HFF-Myc (cell line): ENCODE data around the gene KLKB1.
"Not testable (repeated sequence)": the region's sequence is repeated elsewhere in the genome, so short reads cannot be mapped to it uniquely, and the experiment has no call there.

Experiments used
- DNase-seq: peaks from one replicate; pipeline ENCODE4 v3.0.0-alpha.2; 2011; ENCODE audit warnings: low read depth; ENCODE audit errors: extremely low read depth
- H3K4me3 ChIP-seq: replicated peaks from 2 replicates; pipeline ENCODE4 v1.5.1; 2011; ENCODE audit warnings: low read depth, mild to moderate bottlenecking, control low read depth, low read length
- CTCF ChIP-seq: IDR thresholded peaks from 2 replicates; pipeline ENCODE4 v1.5.1; 2012; ENCODE audit warnings: mild to moderate bottlenecking, low read depth, low read length, control low read depth; ENCODE audit errors: missing control alignments

KLKB1 gene

DNA sequence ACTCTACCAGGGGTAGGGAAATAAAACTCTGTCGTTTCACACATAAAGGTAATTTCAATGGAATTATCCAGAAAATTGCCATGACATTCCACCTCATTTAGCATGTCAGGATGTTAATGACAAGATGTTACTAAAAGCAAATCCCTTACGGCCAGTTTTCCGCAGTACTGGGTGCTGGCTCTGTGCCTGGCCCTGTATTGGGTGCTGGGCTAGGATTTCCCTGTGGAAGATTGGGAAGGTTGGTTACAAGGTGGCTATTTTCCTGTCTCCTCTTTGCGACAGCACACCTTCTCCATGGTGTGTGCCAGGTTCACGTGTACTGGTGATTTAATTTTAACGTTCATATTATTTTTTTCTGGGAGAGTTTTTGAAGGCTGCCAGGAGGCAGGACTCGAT lies 13.1 kb downstream of the KLKB1 start:
- no peak for DNase-seq
- H3K4me3 ChIP-seq = no peak overlapping the region
- no peak for TF ChIP-seq CTCF

DNA sequence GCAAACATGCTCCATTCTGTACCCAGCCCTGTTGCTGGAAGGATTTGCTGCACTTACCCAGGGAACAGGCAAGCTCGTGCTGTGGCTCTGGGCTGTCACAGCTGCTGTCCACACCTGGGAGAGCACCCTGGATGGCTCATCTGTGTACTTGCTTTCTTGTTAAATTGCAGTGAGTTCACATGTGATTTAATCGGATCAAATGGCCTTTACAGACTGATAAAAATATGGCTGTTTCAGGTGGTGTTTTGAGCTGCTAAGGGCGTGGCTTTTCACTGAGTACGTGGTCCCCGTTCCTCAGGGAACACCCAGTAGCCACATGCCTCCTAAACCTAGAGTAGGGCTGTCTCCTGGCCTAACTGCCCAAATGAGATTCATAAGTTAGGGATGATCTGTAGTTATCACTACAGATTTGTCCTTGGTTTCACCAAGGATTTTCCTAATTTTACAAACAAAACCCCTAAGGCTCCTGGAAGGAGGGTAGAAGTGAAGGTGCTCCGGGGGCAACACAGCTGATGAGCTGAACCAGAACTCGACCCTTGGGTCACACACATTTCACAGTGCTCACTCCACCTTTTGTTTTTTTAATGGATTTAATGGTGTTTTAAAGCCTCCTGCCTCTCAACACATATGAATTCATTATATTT lies 13.7 kb downstream of the KLKB1 start:
- no peak for DNase-seq
- no peak for TF ChIP-seq CTCF

DNA sequence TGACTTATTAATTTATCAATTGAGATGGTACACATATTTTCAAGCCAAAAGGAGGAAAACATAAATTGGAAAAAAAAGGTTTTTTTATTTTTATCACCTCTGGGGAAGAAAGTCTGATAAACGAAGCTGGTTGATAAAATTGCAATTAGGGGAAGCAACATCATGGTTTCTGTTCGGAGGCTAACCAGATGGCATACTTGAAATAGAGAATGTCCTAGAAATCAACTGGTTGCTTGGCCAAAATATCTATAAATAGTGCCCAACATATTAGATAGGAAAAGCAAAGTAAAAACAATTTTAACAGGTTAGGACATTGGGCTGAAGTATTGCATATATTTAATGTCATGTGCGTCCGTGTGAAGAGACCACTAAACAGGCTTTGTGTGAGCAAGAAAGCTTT lies 14.3 kb downstream of the KLKB1 start:
- no peak for TF ChIP-seq CTCF
- H3K4me3 ChIP-seq = no peak overlapping the region
- DNase-seq = no peak

More for the DNA sequence above, 13.7 kb downstream of the KLKB1 start:
- H3K4me3 ChIP-seq = no peak overlapping the region

DNA sequence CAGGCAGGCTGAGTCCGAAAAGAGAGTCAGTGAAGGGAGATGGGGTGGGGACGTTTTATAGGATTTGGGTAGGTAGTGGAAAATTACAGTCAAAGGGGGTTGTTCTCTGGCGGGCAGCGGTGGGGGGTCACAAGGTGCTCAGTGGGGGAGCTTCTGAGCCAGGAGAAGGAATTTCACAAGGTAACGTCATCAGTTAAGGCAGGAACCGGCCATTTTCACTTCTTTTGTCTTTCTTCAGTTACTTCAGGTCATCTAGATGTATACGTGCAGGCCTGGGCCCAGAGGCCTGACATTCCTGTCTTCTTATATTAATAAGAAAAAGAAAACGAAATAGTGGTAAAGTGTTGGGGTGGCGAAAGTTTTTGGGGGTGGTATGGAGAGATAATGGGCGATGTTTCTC lies 14.7 kb downstream of the KLKB1 start:
- not testable (repeated sequence) for DNase-seq, H3K4me3 ChIP-seq

- TF ChIP-seq CTCF = no peak
- no peak for DNase-seq
- H3K4me3 ChIP-seq = no peak overlapping the region
Measured at GRCh38 chr4:186243331-186243730, 16.0 kb downstream of the KLKB1 start.

DNA sequence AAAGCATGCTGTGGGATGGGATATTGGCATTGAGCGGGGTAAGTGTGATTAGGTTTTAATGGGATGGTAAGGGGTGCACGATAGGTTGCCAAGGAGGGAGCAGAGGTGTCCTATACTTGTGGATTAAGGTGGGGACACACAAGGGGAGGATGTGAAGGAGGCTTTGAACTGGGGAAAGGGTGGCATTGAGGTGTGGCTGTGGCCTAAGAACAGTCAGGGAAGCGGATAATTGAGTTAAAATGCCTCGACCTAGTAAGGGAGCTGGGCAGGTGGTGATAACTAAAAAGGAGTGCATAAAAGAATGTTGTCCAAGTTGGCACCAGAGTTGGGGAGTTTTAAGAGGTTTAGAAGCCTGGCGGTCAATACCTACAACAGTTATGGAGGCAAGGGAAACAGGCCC lies 17.5 kb downstream of the KLKB1 start:
- H3K4me3 ChIP-seq = no peak overlapping the region
- TF ChIP-seq CTCF = no peak
- DNase-seq = no peak

DNA sequence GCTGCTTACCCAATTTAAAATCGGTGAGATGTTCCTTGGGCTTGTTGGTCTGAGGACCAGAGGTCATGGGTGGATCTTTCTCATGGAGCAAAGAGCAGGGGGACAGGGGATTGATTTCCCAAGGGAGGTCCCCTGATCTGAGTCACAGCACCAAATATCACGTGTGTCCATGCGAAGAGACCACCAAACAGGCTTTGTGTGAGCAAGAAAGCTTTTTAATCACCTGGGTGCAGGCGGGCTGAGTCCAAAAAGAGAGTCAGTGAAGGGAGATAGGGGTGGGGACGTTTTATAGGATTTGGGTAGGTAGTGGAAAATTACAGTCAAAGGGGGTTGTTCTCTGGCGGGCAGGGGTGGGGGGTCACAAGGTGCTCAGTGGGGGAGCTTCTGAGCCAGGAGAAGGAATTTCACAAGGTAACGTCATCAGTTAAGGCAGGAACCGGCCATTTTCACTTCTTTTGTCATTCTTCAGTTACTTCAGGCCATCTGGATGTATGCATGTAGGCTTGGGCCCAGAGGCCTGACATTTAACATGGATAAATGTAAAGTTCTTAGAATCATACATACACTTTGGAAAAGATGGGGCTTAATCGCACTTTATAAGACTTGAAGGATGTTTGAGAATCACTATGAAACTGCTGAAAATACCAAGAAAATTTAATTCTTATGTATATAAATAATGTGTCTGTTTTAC lies 19.9 kb downstream of the KLKB1 start:
- DNase-seq, H3K4me3 ChIP-seq: not testable (repeated sequence)

DNA sequence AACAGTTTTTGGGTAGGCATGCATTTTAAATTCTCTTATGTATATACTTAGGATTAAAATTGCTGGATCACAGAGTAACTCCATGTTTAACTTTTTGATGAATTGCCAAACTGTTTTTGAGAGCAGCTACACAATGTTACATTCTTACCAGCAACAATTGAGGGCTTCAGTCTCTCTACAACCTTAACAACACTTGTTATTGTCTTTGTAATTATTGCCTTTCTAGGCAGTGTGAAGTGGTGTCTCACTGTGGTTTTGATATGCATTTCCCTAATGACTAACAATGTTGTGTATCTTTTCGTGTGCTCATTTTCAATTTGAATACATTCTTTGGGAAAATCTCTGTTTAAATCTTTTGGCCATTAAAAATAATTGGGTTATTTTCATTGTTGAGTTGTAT lies 21.3 kb downstream of the KLKB1 start:
- DNase-seq = no peak
- no peak for TF ChIP-seq CTCF
- no peak overlapping the region for H3K4me3 ChIP-seq
